Measurements from ENCODE around the gene FAM72D. TPM values are rescaled to one million over a fixed set of nuclear protein-coding genes. Genes with fewer than 3 reads are reported as not detected.
"Not testable (repeated sequence)": the region's sequence is repeated elsewhere in the genome, so short reads cannot be mapped to it uniquely, and the experiment has no call there.

Gene FAM72D
- total and polyA plus RNA-seq, 2 donors = 0.25 to 0.85 TPM

DNA sequence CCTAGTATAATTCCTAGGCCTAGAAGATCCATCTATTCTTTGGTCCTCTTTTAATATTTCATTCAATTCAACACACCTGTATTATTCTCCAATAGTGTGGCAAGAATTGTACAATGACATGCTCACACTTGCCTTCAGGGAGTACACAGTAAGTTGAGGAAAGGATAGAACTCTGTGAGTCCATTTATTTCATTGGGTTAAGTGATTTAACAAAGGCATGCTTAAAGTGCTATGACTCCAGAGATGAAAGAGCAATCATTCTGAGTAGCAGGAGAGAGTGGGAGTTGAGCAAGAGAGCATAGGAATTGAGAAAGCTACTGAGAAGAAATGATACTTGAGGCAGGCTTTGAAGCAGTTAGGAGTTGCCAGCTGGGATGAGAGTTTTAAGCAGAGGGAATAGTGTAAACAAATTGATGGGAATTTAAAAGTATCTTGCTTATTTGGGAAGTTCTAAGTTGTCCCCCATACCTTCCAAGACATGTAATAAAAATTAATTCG, 18.8 kb downstream of the FAM72D start:
- H3K4me1 ChIP-seq (ENCODE audit: insufficient read depth); DNase-seq (ENCODE audit: extremely low spot score); H3K36me3 ChIP-seq (ENCODE audit: insufficient read depth); H3K4me3 ChIP-seq (ENCODE audit: low read depth, low read length); H3K27ac ChIP-seq (ENCODE audit: low read depth): not testable (repeated sequence)
- WGBS = no CpG with 5 or more reads among the region's 1 CpG

DNA sequence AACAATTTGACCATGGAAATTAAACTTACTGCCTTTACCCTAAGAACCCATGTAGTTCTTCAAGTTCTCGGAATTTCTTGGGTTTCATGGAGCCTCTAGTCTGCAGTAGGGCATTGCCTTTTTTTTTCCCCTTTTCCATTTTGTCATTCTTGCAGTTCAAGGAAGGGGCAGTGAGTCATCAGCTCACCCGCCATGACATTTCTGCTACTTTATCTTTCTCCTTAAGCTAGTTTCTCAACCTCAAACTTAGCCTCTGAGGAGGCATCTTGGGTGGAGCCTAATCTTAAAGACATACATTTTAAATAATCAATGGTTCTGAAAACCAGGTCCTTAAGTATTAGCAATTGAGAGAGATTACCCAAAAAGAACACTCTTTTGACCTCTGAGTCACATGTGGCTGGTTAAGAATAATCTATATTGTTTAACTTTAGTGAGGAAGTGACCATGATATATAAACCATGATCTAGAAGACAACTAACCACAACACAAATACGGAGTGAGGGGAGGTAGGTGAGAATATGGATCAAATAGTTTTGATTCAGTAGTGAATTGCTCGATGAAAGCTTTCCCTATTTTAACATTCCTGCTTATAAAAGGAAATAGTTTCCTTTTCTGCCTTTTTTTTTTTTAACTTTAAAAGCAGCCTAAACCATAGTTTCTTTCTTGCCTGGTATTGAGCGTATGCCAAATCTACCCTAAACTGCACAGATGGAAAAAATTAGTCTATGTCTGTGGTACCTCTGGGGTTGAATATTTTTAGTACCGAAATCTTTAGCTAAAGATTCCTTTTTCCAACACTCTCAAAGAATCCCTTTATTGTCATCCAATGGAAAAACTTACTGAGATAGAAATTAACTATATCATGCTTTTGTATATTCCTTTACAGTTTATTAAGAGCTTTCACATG, 20.1 kb downstream of the FAM72D start:
- H3K4me1 ChIP-seq (ENCODE audit: insufficient read depth); H3K27ac ChIP-seq (ENCODE audit: low read depth); DNase-seq (ENCODE audit: extremely low spot score); H3K4me3 ChIP-seq (ENCODE audit: low read depth, low read length); H3K36me3 ChIP-seq (ENCODE audit: insufficient read depth): not testable (repeated sequence)
- no CpG with 5 or more reads among the region's 6 CpGs for WGBS

GRCh38 chr1:145119842-145120241, 24.1 kb downstream of the FAM72D start:
- not testable (repeated sequence) for H3K4me3 ChIP-seq (ENCODE audit: low read depth, low read length); H3K27ac ChIP-seq (ENCODE audit: low read depth); DNase-seq (ENCODE audit: extremely low spot score); H3K4me1 ChIP-seq (ENCODE audit: insufficient read depth); H3K36me3 ChIP-seq (ENCODE audit: insufficient read depth)
- WGBS = no CpG with 5 or more reads among the region's 3 CpGs

DNA sequence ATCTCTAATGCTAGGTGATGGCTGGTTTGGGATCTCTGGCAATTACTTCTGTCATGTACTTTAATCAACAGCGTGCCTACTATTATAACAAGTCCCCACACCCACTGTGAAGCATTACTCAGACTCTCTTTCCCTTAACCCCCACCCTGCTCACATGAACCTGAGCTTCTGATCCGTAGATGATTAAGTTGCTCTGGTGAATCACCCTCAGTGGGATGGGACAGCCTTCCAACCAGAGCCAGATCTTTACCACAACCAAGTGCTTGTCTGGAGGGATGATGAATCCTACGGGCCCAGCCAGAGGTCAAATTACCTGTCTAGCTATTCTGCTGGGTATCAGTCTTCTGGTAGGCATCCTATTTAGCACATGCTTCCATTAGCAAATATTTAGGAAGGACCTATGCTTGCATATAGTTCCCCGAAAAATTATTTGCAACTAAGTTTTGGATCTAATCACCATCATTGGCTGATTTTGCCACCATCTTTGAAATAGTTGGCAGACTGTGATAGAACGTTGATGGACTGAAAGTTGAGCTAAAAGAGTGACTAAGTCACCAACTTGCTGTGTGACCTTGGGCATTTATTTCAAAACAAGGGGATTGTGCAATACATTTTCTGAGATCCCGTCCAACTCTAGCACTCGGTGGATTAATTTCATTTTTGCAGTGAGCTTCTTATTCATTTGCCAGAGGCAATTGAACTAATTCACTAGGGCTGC, 26.7 kb downstream of the FAM72D start:
- H3K4me1 ChIP-seq (ENCODE audit: insufficient read depth); H3K27ac ChIP-seq (ENCODE audit: low read depth); H3K4me3 ChIP-seq (ENCODE audit: low read depth, low read length); H3K36me3 ChIP-seq (ENCODE audit: insufficient read depth); DNase-seq (ENCODE audit: extremely low spot score): not testable (repeated sequence)
- no CpG with 5 or more reads among the region's 7 CpGs for WGBS

DNA sequence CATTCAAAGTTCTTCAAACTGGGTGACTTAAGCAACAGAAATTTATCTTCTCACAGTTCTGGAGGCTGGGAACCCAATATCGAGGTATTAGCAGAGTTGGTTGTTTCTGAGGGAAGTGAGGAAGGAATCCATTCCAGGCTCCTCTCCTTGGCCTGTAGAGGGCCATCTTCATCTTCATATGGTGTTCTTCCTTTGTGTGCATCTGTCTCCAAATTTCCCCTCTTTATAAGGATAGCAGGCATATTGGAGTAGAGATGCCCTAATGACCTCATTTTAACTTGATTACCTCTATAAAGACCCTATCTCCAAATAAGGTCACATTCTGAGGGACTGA, 27.3 kb downstream of the FAM72D start:
- not testable (repeated sequence) for DNase-seq (ENCODE audit: extremely low spot score); H3K27ac ChIP-seq (ENCODE audit: low read depth); H3K36me3 ChIP-seq (ENCODE audit: insufficient read depth); H3K4me1 ChIP-seq (ENCODE audit: insufficient read depth); H3K4me3 ChIP-seq (ENCODE audit: low read depth, low read length)
- WGBS = no CpG with 5 or more reads among the region's 1 CpG

GRCh38 chr1:145123992-145124641, 28.3 kb downstream of the FAM72D start:
- no CpG with 5 or more reads among the region's 7 CpGs for WGBS
- not testable (repeated sequence) for H3K36me3 ChIP-seq (ENCODE audit: insufficient read depth); H3K27ac ChIP-seq (ENCODE audit: low read depth); H3K4me3 ChIP-seq (ENCODE audit: low read depth, low read length); DNase-seq (ENCODE audit: extremely low spot score); H3K4me1 ChIP-seq (ENCODE audit: insufficient read depth)

GRCh38 chr1:145125112-145125511, 29.3 kb downstream of the FAM72D start:
- not testable (repeated sequence) for H3K27ac ChIP-seq (ENCODE audit: low read depth); H3K4me1 ChIP-seq (ENCODE audit: insufficient read depth); DNase-seq (ENCODE audit: extremely low spot score); H3K4me3 ChIP-seq (ENCODE audit: low read depth, low read length); H3K36me3 ChIP-seq (ENCODE audit: insufficient read depth)
- no CpG with 5 or more reads among the region's 1 CpG for whole genome bisulfite sequencing

GRCh38 chr1:145127144-145127543, 31.4 kb downstream of the FAM72D start:
- H3K36me3 ChIP-seq (ENCODE audit: insufficient read depth); H3K4me1 ChIP-seq (ENCODE audit: insufficient read depth); H3K4me3 ChIP-seq (ENCODE audit: low read depth, low read length); H3K27ac ChIP-seq (ENCODE audit: low read depth); DNase-seq (ENCODE audit: extremely low spot score): not testable (repeated sequence)

GRCh38 chr1:145128697-145129469, 33.1 kb downstream of the FAM72D start:
- DNase-seq (ENCODE audit: extremely low spot score); H3K27ac ChIP-seq (ENCODE audit: low read depth); H3K36me3 ChIP-seq (ENCODE audit: insufficient read depth); H3K4me3 ChIP-seq (ENCODE audit: low read depth, low read length); H3K4me1 ChIP-seq (ENCODE audit: insufficient read depth): not testable (repeated sequence)
- 44% methylated on average over 13 of the region's 14 CpGs for WGBS

- H3K27ac ChIP-seq (ENCODE audit: low read depth); H3K4me3 ChIP-seq (ENCODE audit: low read depth, low read length); H3K36me3 ChIP-seq (ENCODE audit: insufficient read depth); DNase-seq (ENCODE audit: extremely low spot score); H3K4me1 ChIP-seq (ENCODE audit: insufficient read depth): not testable (repeated sequence)
- WGBS = no CpG with 5 or more reads among the region's 1 CpG
These were observed 38.7 kb downstream of the FAM72D start for GRCh38 chr1:145134476-145134875.

DNA sequence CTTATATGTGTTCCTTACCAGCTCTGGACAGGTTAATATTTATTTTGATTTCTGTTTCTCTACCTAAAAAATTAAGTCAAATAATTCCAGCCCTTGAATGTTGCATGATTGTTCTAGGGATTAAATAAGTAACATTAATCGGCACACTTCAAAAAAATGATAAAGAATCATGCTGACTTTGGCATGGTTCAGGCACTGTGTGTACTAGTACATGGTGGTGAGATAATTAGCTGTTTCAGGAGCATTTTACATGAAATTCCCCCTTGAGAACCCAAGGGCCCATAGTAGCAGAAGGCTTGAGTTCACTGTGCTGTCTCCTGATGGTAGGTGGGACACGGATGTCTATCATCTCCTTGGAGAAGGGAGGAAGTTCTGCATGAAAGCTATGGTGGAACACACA, 44.8 kb downstream of the FAM72D start:
- DNase-seq (ENCODE audit: extremely low spot score); H3K4me3 ChIP-seq (ENCODE audit: low read depth, low read length); H3K36me3 ChIP-seq (ENCODE audit: insufficient read depth); H3K4me1 ChIP-seq (ENCODE audit: insufficient read depth); H3K27ac ChIP-seq (ENCODE audit: low read depth): not testable (repeated sequence)
- WGBS = 100% methylated on average over 1 of the region's 2 CpGs

DNA sequence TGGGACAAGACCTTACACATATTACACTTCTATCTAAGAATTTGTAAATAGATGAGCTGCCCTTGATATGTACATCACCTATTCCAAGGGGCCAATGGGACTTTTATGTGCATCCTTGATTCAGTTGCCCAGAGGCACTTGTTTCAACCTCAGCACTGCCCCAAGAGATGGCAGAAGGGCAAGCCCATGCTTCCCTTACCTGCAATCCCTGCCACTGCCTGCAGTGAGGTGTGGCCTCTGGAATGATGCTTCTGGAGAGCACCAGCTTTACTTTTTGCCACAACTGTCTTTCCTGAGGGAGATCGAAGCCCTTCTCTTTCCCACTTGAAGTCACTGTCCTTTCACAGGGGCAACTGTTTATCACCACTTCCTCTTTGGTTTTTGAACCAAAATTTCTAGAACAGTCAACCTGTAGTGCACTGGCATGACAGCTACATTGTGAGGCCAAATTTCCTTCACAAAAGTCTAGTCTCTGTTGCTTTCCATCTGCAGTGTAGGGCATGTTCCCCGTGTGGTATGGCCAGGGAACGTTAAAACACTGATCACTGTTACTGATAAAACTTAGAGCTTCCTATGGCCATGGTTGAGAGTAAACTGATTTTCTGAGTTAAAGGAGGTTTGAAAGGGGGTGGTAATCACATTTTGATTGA, 48.6 kb downstream of the FAM72D start:
- not testable (repeated sequence) for DNase-seq (ENCODE audit: extremely low spot score); H3K4me3 ChIP-seq (ENCODE audit: low read depth, low read length); H3K27ac ChIP-seq (ENCODE audit: low read depth); H3K4me1 ChIP-seq (ENCODE audit: insufficient read depth); H3K36me3 ChIP-seq (ENCODE audit: insufficient read depth)
- WGBS = 36% methylated on average over 1 of the region's 3 CpGs

GRCh38 chr1:145146308-145146707, 50.5 kb downstream of the FAM72D start:
- not testable (repeated sequence) for DNase-seq (ENCODE audit: extremely low spot score); H3K4me1 ChIP-seq (ENCODE audit: insufficient read depth); H3K36me3 ChIP-seq (ENCODE audit: insufficient read depth); H3K27ac ChIP-seq (ENCODE audit: low read depth); H3K4me3 ChIP-seq (ENCODE audit: low read depth, low read length)
- WGBS = 85% methylated on average over 3 of the region's 4 CpGs

All from urinary bladder (tissue), 4 donors.